ENCODE results near the gene ETF1.

The ETF1 gene

DNA sequence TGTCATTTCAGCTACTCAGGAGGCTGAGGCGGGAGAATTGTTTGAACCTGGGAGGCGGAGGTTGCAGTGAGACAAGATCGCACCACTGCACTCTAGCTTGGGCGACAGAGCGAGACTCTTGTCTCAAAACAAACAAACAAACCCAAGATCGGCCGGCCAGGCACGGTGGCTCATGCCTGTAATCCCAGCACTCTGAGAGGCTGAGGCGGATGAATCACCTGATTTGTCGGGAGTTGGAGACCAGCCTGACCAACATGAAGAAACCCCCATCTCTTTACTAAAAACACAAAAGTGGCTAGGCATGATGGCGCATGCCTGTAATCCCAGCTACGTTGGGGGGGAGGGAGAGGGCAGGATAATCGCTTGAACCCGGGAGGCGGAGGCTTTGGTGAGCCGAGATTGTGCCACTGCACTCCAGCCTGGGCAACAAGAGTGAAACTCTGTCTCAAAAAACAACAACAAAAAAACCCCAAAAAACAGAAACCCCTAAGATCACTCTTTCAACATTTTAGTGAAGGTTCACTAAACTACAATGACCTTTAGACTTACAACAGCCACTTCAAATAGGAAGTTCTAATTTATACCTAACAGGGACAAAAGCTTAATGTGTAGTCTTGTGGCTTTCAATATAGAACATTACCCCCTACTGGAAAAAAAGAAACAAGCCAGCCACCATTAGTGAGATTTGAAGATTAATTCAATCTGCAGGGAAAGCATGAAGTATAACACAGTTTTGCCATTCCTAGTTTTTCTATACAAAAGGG lies 25.2 kb upstream of the ETF1 start:
- TF ChIP-seq, protein P1, sequence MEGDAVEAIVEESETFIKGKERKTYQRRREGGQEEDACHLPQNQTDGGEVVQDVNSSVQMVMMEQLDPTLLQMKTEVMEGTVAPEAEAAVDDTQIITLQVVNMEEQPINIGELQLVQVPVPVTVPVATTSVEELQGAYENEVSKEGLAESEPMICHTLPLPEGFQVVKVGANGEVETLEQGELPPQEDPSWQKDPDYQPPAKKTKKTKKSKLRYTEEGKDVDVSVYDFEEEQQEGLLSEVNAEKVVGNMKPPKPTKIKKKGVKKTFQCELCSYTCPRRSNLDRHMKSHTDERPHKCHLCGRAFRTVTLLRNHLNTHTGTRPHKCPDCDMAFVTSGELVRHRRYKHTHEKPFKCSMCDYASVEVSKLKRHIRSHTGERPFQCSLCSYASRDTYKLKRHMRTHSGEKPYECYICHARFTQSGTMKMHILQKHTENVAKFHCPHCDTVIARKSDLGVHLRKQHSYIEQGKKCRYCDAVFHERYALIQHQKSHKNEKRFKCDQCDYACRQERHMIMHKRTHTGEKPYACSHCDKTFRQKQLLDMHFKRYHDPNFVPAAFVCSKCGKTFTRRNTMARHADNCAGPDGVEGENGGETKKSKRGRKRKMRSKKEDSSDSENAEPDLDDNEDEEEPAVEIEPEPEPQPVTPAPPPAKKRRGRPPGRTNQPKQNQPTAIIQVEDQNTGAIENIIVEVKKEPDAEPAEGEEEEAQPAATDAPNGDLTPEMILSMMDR (IDR thresholded peaks at IDR 0.05; ENCODE audit: insufficient read depth, low read length, poor library complexity, severe bottlenecking) = no peak
- no peaks in the 10 kb centered on the region for H3K27me3 ChIP-seq (replicated peaks; ENCODE audit: control insufficient read depth, insufficient read depth, low read length)
- H3K4me3 ChIP-seq (replicated peaks; ENCODE audit: low read depth, low read length) = no peak overlapping the region
- no peak for DNase-seq (ENCODE audit: extremely low read depth, insufficient read length)
- H3K36me3 ChIP-seq (ENCODE audit: control insufficient read depth, insufficient read depth, low read length) = peaks cover 29% of the 10 kb centered on the region

DNA sequence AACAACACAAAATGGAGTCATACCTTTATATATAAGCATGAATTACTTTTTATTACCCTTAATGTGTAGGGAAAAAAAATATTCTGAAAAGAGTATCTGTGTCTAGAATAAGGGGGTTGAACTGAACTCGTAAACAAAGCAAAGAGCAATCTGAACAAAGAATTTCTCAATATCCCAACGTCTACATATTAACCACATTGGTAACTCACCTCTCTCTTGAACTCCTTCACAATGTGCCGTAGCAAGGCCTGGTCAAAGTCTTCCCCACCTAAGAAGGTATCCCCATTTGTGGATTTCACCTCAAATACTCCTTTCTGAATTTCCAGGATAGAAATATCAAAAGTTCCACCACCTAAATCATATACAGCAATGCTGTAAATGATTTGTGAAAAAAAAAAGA lies 23.8 kb upstream of the ETF1 start:
- Histone ChIP-seq H3K36me3 (ENCODE audit: control insufficient read depth, insufficient read depth, low read length) (peaks cover 24% of the 10 kb centered on the region), H3K4me3 (replicated peaks; ENCODE audit: low read depth, low read length) (no peak overlapping the region), H3K27me3 (replicated peaks; ENCODE audit: control insufficient read depth, insufficient read depth, low read length) (no peaks in the 10 kb centered on the region)
- no peak for DNase-seq (ENCODE audit: extremely low read depth, insufficient read length)
- TF ChIP-seq, protein P1 (IDR thresholded peaks at IDR 0.05; ENCODE audit: insufficient read depth, low read length, poor library complexity, severe bottlenecking) = no peak

DNA sequence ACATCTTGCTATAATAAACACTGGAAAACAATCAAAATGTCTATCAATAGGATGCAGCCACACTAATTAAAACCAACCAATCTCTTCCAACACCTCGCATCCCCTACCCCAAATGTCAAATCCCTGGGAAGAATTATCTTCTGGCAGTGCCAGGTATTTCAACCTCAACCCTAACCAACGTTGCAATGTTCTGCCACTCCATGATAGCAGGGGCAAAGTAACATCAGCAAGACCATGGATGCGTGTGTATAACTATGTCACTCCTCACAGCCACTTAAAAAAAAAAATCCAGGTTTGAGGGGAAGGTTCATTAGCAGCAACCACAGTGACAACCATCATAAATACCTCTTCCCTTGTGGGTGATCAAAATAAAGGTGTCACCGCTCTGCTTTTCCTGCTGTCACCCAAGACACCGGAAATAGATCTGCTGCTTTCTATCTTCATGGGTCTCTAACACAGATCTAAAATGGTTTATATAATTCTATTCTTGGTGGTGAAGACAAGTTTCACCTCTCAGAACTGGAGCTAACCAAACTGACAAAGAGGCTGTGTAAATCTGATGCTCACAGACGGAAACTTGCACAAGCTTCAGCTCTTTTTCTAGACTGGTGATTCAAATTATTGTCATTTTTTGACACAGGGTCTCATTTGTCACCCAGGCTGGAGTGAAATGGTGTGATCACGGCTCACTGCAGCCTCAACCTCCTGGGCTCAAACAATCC lies 22.2 kb upstream of the ETF1 start:
- TF ChIP-seq, protein P1 (IDR thresholded peaks at IDR 0.05; ENCODE audit: insufficient read depth, low read length, poor library complexity, severe bottlenecking) = no peak

DNA sequence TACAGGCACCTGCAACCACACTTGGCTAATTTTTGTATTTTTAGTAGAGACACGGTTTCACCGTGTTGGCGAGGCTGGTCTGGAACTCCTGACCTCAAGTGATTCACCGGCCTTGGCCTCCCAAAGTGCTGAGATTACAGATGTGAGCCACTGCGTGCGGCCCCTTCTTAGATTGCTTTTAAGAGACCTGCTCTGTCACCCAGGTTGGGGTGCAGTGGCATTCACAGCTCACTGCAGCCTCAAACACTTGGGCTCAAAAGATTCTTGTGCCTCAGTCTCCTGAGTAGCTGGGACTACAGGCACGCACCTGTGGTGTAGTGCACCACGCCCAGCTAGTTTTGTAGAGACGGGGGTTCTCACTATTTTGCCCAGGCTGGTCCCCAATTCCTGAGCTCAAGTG lies 21.2 kb upstream of the ETF1 start:
- no peak for DNase-seq (ENCODE audit: extremely low read depth, insufficient read length)

More for the DNA sequence above, 22.2 kb upstream of the ETF1 start:
- H3K36me3 ChIP-seq (ENCODE audit: control insufficient read depth, insufficient read depth, low read length) = peaks cover 25% of the 10 kb centered on the region
- H3K27me3 ChIP-seq (replicated peaks; ENCODE audit: control insufficient read depth, insufficient read depth, low read length) = no peaks in the 10 kb centered on the region
- H3K4me3 ChIP-seq (replicated peaks; ENCODE audit: low read depth, low read length) = no peak overlapping the region
- no peak for DNase-seq (ENCODE audit: extremely low read depth, insufficient read length)

DNA sequence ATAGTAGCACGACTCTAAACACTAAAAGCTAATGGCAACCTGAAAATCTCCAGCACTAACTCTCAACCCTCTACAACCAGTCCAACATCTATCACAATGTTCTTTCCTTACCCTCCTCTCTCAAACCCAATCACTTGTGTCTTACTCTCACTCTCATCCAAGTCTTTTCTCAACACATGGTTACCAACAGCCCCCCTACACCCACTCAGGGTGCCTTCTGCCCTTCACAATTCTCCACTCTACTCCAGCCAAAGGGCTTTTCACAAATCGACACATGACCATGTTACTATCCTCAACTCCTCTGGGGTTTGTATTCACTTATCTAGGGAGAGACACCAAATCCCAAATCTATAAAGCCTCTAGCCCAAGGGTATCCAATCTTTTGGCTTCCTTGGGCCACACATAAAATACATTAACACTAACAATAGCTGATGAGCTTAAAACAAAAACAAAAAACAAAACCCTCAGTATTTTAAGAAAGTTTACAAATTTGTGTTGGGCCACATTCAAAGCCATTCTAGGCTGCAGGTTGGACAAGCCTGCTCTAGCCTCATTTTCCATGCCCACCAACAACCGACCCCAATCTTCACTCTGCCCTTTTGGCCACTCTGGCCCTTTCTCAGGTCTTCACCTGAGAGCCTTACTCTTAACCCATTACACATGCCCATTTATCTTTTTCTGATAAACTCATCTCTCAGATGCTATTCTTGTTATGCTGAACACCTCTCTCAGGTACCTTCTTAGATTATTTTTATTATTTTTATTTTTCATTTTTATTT lies 20.5 kb upstream of the ETF1 start:
- H3K4me3 ChIP-seq (replicated peaks; ENCODE audit: low read depth, low read length) = no peak overlapping the region
- no peak for DNase-seq (ENCODE audit: extremely low read depth, insufficient read length)
- H3K27me3 ChIP-seq (replicated peaks; ENCODE audit: control insufficient read depth, insufficient read depth, low read length) = no peaks in the 10 kb centered on the region
- TF ChIP-seq, protein P1 (IDR thresholded peaks at IDR 0.05; ENCODE audit: insufficient read depth, low read length, poor library complexity, severe bottlenecking) = no peak
- peaks cover 24% of the 10 kb centered on the region for H3K36me3 ChIP-seq (ENCODE audit: control insufficient read depth, insufficient read depth, low read length)

More for the DNA sequence above, 21.2 kb upstream of the ETF1 start:
- Histone ChIP-seq H3K36me3 (ENCODE audit: control insufficient read depth, insufficient read depth, low read length) (peaks cover 20% of the 10 kb centered on the region), H3K27me3 (replicated peaks; ENCODE audit: control insufficient read depth, insufficient read depth, low read length) (no peaks in the 10 kb centered on the region), H3K4me3 (replicated peaks; ENCODE audit: low read depth, low read length) (no peak overlapping the region)
- TF ChIP-seq, protein P1 (IDR thresholded peaks at IDR 0.05; ENCODE audit: insufficient read depth, low read length, poor library complexity, severe bottlenecking) = no peak
